ENCODE results near the gene GRAP2.

GRAP2 gene

GRCh38 chr22:39917776-39918495, 17.1 kb downstream of the GRAP2 start:
- in situ Hi-C loops (cut with MboI; ENCODE audit: low pct_unique_long_range_greater_than_20kb, low sequenced_read_pairs) = no loop called here

DNA sequence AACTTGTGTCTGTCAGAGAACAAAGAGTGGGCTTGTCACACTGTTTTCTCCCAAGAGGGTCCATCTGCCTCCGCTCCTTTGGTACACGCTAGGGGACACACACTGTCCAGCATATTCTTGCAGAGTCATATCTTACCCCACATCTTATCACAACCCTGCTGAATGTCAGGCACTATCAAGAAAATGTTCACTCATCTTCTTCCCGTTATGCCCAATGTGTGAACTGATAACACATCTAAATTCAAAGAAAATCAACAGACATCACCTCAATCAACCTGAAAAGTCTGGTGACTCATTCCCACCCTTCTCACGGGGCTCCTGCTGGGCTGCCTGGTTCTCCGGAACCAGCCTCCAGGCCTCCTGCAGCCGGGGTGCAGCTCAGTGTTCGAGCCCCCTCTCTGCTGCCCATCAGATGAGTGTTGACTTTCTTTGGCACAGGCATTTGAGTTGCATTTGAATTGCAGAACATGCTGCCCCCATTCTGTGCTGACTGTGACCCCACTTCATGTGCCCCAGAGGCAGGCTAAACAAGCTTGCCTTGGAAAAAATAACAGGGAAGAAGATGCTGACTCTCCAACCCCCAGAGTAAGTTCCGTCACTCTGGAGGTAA, 19.4 kb downstream of the GRAP2 start:
- in situ Hi-C loops (cut with MboI; ENCODE audit: low pct_unique_long_range_greater_than_20kb, low sequenced_read_pairs) = no loop called here
- no peak for DNase-seq

More at GRCh38 chr22:39917776-39918495, 17.1 kb downstream of the GRAP2 start:
- no peak for DNase-seq

GRCh38 chr22:39923696-39924095, 22.8 kb downstream of the GRAP2 start:
- in situ Hi-C loops (cut with MboI; ENCODE audit: low pct_unique_long_range_greater_than_20kb, low sequenced_read_pairs) = no loop called here
- no peak for DNase-seq

- no peak for DNase-seq
- in situ Hi-C loops (cut with MboI; ENCODE audit: low pct_unique_long_range_greater_than_20kb, low sequenced_read_pairs) = no loop called here
Observed at GRCh38 chr22:39924286-39924685, 23.4 kb downstream of the GRAP2 start.

- in situ Hi-C loops (cut with MboI; ENCODE audit: low pct_unique_long_range_greater_than_20kb, low sequenced_read_pairs) = no loop called here
- DNase-seq = no peak
Observed at GRCh38 chr22:39925273-39925672, 24.4 kb downstream of the GRAP2 start.

GRCh38 chr22:39925909-39926679, 25.2 kb downstream of the GRAP2 start:
- DNase-seq = peak; percentile 11
- in situ Hi-C loops (cut with MboI; ENCODE audit: low pct_unique_long_range_greater_than_20kb, low sequenced_read_pairs) = no loop called here

GRCh38 chr22:39926753-39927152, 25.9 kb downstream of the GRAP2 start:
- in situ Hi-C loops (cut with MboI; ENCODE audit: low pct_unique_long_range_greater_than_20kb, low sequenced_read_pairs) = no loop called here

DNA sequence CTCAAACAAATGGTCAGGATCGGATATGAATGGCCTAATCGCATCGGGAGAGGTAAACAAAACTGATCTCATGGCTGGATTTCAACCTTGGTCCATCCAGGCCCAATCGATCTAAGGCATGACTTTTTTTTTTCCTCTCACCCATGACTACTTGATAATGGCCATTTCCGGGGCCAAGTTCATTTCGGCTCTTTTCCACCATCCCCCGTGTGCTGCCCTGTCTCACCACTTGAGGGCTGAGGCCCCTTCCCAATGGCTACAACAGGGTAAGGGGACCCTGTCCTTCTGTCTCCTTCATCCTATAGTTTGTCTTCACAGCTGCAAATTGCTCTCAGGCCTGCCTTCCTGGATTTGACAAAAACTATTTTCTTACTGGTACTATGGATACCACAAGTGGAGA, 26.7 kb downstream of the GRAP2 start:
- DNase-seq = no peak
- in situ Hi-C loops (cut with MboI; ENCODE audit: low pct_unique_long_range_greater_than_20kb, low sequenced_read_pairs) = no loop called here

More at GRCh38 chr22:39926753-39927152, 25.9 kb downstream of the GRAP2 start:
- DNase-seq = no peak

GRCh38 chr22:39928536-39929520, 27.9 kb downstream of the GRAP2 start:
- in situ Hi-C loops (cut with MboI; ENCODE audit: low pct_unique_long_range_greater_than_20kb, low sequenced_read_pairs) = no loop called here
- no peak for DNase-seq

DNA sequence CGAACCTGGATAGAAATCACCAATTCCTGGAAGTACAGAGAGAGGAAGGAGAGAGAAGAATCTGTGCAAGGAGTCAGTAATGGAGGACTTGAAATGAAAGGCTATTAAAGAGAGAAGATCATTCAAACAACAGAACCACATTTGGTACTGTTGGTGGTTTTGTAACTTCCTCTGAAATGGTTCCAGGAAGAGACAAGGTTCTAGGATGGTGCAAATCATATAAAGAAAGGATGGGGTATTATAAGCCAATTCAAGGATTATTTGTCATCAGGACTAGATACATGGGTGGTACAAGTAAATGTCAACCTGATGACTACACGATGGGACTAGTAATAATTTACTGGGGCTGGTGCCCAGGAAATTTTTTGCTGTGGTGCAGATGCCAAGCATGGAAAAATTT, 30.4 kb downstream of the GRAP2 start:
- DNase-seq = no peak

DNA sequence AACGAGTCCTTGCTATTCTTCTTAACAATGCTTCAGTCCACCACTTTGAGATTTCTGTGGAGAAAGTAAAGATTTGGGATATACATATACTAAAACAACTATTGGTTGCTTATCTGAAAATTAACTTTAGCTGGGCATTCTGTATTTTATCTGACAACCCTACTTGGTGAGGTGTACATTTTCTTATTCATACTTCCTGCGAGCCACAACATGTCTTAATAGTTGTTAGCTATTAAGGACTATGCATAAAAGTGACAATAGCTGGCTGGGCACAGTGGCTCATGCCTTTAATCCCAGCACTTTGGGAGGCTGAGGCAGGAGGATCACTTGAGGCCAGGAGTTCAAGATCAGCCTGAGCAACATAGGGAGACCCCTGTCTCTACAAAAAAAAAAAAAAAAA, 31.3 kb downstream of the GRAP2 start:
- no peak for DNase-seq
- in situ Hi-C loops (cut with MboI; ENCODE audit: low pct_unique_long_range_greater_than_20kb, low sequenced_read_pairs) = no loop called here

More for the DNA sequence above, 30.4 kb downstream of the GRAP2 start:
- in situ Hi-C loops (cut with MboI; ENCODE audit: low pct_unique_long_range_greater_than_20kb, low sequenced_read_pairs) = no loop called here

DNA sequence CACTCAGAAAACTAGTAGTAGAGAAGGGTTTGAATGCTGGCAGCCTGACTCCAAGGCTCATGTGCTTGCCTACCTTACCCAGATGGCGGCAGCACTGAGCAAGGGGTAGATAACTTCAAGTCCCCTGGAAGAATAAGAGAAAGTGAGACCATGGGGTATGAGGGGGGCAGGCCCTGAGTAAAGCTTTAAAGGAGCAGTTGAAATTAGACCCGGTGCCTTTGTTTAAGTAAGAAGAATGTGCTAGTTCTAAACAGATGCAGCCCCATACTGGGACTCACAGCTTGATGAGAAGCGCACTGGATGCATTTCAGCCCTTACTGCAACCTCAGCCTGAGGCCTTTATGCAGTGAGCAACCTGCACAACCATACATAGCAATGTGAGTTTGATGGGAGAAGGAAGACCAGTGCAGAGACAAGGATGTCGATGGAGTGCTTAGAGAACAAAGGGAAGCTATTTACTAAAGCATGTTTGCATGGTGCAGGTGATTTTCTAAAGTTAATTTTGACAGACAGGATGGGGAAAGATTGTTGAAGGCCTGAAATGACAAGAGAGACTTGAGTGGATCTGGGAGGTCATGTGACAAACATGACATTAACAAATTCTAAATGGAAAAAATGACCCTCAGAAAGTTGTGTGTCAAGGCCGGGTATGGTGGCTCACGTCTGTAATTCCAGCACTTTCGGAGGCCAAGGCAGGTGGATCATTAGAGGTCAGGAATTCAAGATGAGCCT, 32.2 kb downstream of the GRAP2 start:
- DNase-seq = peak; percentile 66
- in situ Hi-C loops (cut with MboI; ENCODE audit: low pct_unique_long_range_greater_than_20kb, low sequenced_read_pairs) = no loop called here

DNA sequence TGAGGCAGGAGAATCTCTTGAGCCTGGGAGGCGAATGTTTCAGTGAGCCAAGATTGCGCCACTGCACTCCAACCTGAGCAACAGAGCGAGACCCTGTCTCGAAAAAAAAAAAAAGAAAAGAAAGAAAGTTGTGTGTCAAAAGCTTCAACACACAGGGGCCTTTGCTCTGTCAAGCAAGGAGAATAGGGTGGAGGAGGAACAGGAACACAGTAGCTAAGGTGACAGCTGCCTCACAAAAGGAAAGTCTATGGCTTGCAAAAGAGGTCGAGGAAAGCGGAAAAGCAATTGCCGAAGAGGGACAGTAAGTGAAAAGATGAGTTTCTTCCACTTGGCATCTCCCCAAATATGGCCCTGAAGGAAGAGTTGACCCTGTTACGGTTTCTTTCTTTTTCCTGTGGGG, 32.9 kb downstream of the GRAP2 start:
- DNase-seq = no peak
- in situ Hi-C loops (cut with MboI; ENCODE audit: low pct_unique_long_range_greater_than_20kb, low sequenced_read_pairs) = no loop called here

- no peak for DNase-seq
- in situ Hi-C loops (cut with MboI; ENCODE audit: low pct_unique_long_range_greater_than_20kb, low sequenced_read_pairs) = no loop called here
Observed at GRCh38 chr22:39935116-39935515, 34.2 kb downstream of the GRAP2 start.

- no peak for DNase-seq
- in situ Hi-C loops (cut with MboI; ENCODE audit: low pct_unique_long_range_greater_than_20kb, low sequenced_read_pairs) = no loop called here
Observed at GRCh38 chr22:39935612-39936011, 34.7 kb downstream of the GRAP2 start.

DNA sequence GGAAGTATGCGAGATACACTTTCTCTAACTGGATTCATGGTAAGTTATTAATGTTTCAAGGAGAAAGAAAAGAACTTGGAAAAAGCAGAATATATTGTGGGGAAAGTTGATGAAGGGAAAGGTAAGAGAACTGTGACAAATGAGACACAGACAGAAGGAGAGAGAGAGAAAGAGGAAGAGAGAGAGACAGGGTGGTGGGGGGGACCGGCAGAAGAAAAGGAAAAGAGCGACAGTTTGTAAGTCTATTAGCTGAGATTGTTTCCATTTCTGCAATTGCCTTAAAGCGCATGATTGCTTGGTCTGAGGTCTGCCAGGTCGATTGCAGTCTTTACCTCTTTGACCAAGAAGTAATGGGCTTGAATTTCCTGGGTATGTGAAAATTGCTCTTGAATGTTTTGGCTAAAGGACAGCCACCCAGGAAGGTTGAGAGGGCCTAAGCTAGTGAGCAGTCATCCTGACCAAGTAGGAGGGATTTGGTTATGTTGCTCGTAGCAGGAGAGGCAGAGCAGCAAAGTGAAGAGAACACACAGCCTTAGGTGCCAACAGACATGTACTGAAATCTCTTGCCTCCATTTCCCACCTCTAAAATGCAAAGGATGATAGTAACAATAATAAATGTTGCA, 35.8 kb downstream of the GRAP2 start:
- in situ Hi-C loops (cut with MboI; ENCODE audit: low pct_unique_long_range_greater_than_20kb, low sequenced_read_pairs) = no loop called here

GRCh38 chr22:39937906-39938305, 37.0 kb downstream of the GRAP2 start:
- in situ Hi-C loops (cut with MboI; ENCODE audit: low pct_unique_long_range_greater_than_20kb, low sequenced_read_pairs) = no loop called here
- DNase-seq = no peak

More for the DNA sequence above, 35.8 kb downstream of the GRAP2 start:
- no peak for DNase-seq

GRCh38 chr22:39938509-39939111, 37.7 kb downstream of the GRAP2 start:
- in situ Hi-C loops (cut with MboI; ENCODE audit: low pct_unique_long_range_greater_than_20kb, low sequenced_read_pairs) = no loop called here
- no peak for DNase-seq
